NCI-H460 (cell line): Measurements from ENCODE around the gene NOL6. TPM values are rescaled to one million over a fixed set of nuclear protein-coding genes. Genes with fewer than 3 reads are reported as not detected.
"Not testable (repeated sequence)": the region's sequence is repeated elsewhere in the genome, so short reads cannot be mapped to it uniquely, and the experiment has no call there.

Experiments
- DNase-seq: peaks from one replicate; pipeline ENCODE4 v3.0.0-alpha.2; 2016; ENCODE audit warnings: low read depth; ENCODE audit errors: extremely low read depth
- polyA plus RNA-seq: library from polyadenylated mRNA; depleted of rRNA; stranded (reverse); fragments of >200 nt; gene quantifications from 2 replicates; pipeline ENCODE4 v1.2.3, GENCODE V29; 2014; cell fraction: nucleus; rRNA removed
- total RNA-seq: library from RNA; depleted of rRNA; stranded (reverse); fragments of >200 nt; shearing (Covaris generic); gene quantifications from 2 replicates; pipeline ENCODE4 v1.2.3, GENCODE V29; 2014; rRNA removed

Gene NOL6
- total RNA-seq, result 21.1 and 23.7 TPM in 2 replicates
- polyA plus RNA-seq, result 54.1 and 54.6 TPM in 2 replicates

- DNase-seq, result peak; percentile 98
Measured at GRCh38 chr9:33473643-33474352, at the start of gene NOL6. Gene NOL6, minus strand, starts transcription at chr9:33473924. Its CDS starts 82 bp downstream, at chr9:33473842.

DNA sequence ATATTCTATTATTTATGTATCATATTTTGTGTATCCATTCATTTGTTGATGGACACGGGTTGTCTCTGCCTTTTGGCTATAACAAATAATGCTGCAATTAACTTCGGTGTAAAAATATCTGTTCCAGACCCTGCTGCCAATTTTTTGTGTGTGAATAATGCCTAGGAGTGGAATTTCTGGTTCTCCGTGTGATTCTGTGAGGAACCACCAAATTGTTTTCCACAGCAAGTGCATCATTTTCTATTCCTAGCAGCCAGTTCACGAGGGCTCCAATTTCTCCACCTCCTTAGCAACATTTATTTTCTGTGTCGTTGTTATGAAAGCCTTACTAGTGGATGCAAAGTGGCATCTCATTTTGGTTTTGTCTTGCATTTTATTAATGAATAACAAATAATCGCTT is 48.1 kb upstream of the NOL6 start:
- not testable (repeated sequence) for DNase-seq

DNA sequence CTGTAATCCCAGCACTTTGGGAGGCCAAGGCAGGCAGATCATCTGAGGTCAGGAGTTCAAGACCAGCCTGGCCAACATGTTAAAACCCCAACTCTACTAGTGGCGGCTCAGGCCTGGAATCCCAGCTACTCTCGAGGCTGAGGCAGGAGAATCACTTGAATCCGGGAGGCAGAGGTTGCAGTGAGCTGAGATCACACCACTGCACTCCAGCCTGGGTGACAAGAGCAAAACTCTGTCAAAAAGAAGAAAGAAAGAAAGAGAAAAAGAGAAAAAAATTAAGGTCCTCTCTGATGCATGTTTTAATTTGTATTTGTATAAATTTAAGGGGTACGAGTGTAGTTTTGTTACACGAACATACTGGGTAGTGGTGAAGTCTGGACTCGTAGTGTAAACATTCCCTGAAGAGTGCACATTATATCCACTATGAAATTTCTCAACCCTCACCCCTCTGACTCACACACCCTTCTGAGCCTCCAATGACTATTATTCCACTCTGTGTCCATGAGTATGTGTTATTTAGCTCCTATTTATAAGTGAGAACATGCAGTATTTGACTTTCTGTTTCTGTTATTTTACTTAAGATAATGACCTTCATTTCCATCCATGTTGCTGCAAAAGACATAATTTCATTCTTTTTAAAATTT is 44.3 kb upstream of the NOL6 start:
- DNase-seq, result not testable (repeated sequence)

DNA sequence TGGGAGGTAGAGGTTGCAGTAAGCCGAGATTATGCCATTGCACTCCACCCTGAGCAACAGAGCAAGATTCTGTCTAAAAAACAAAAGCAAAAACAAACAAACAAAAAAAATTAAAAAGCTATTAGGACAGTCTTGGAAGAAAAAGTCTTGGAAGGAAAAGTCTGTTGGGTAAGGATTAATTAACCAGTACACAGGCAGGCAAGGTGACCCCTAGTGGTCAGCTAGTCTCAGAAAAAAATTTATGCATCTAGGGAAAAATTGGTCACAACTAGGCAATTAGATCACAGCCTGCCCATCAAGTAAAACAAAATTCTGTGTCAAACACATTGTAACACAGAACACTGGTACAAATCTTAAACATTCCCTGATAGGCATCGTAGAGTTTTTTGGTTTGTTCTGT is 43.6 kb upstream of the NOL6 start:
- DNase-seq, result peak; percentile 46

DNA sequence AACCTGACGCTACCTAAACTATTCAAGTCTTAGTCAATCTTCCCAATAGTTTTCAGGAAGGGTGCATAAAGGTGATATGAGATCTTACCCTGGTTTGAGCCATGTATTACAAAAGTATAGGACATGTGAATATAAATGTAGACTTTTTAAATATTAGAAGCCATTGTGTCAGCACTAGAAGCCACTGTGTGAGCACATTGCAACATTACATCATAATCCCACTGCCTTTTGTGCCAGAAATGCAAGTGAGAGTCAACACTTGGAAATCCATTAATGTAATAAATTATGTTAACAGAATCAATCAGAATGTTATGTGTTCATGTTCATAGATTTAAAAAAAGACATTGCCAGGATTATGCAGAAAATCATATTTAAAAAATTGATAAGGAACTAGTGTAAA is 42.7 kb upstream of the NOL6 start:
- not testable (repeated sequence) for DNase-seq

DNA sequence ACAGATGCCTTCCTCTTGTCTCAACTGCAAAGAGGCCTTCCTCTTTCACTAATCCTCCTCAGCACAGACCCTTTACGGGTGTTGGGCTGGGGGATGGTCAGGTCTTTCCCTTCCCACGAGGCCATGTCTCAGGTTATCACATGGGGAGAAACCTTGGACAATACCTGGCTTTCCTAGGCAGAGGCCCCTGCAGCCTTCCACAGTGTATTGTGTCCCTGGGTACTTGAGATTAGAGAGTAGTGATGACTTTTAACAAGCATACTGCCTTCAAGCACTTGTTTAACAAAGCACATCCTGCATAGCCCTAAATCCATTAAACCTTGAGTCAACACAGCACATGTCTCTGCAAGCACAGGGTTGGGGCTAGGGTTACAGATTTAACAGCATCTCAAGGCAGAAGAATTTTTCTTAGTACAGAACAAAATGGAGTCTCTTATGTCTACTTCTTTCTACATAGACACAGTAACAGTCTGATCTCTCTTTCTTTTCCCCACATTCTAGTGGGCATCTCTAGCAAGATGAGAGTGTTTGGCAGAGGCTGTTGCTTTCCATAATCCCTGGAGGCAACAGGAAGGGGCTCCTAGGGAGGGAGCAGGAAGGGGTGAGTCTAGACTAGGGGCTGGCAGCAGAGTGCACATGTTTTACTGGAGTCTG is 41.7 kb upstream of the NOL6 start:
- not testable (repeated sequence) for DNase-seq

DNA sequence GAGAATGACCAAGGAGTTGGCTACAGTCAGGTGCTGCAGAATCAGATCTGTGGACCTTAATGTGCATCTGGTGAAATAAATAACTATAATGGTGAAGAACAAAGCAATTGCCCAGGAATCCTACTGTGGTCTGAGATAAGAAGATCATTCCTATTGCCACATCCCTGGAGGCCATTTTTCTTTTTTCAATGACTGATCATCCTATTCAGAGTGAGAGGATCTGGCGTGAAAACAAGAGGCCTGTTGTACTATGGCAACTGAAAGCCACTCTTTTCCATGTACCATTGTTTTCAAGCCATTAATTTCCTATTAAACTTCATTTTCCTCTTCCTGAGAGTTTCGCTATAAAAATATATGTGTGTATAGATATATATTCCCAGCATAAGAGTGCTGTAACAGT is 38.8 kb upstream of the NOL6 start:
- not testable (repeated sequence) for DNase-seq

DNA sequence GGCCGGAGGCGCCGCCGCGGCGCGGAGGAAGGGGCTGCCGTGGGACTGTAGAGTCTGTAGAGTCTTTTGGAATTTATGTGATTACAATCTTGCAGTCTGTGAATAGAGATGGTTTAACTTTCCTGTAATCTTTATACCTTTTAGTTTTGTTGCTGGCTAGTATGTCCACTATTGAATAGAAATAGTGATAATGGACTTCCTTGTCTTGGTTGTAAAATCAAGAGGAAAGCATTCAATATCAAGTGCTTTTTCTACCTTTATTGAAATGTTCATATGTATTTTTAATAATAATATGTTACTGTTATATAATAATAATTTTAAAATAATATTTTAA is 37.4 kb upstream of the NOL6 start:
- not testable (repeated sequence) for DNase-seq

- DNase-seq, result no peak
Measured at GRCh38 chr9:33510262-33511183, 36.8 kb upstream of the NOL6 start.

GRCh38 chr9:33506626-33507370 is 33.1 kb upstream of the NOL6 start:
- DNase-seq, result no peak

DNA sequence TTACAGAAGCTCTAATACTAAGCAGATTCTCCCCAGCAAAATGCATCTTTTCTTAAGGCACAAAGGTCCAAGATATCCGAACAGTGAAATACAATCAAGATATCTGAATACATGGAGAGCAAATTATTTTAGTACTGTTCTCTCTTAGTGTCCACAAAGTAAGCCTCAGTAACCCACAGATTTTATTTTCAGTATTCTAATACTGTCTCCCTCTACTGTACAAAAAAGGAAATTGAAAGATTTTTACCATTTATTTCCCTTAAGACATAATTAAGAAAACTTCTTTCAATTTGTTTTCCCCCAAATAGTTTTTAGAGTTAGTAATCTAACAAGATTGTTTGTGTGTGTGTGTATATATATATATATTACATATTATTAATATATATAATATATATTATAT is 24.7 kb upstream of the NOL6 start:
- no peak for DNase-seq

DNA sequence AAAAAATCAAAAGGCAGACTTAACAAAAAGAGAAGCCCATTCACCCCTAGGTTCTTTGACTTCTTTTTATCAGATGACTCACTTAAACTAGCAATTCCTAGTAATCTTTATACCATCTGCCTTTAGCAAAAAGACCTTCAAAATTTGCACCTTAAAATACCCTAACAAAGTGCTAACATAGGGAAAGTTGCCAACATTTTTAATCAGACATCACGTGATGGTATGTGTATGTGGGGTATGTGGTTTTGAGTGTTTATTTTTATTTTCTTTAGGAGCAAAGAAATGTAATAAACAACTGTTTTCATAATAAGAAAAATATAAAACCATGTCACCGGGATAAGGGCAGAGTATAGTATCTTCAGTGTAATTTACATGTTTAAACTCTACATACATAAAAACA is 20.1 kb upstream of the NOL6 start:
- not testable (repeated sequence) for DNase-seq

DNA sequence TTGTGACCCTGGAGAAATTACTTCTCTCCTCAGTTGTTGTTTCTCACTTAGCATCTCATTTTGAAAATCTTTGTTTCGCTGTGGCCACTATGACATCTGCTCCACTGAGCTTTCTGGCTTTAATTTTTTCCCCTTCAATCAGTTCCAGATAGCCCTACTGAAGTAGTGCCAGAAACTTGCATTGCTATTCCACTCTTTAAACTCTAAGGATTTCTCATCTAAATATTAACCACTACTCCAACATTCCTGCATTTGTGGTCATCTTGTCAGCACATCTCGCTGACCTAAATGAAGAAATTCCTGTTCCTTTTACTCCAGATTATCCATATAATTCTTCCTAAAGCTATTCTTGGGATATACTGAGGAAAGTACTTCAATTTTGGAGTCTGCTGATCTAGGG is 15.3 kb upstream of the NOL6 start:
- no peak for DNase-seq

GRCh38 chr9:33485312-33485711 is 11.6 kb upstream of the NOL6 start:
- DNase-seq, result not testable (repeated sequence)

DNA sequence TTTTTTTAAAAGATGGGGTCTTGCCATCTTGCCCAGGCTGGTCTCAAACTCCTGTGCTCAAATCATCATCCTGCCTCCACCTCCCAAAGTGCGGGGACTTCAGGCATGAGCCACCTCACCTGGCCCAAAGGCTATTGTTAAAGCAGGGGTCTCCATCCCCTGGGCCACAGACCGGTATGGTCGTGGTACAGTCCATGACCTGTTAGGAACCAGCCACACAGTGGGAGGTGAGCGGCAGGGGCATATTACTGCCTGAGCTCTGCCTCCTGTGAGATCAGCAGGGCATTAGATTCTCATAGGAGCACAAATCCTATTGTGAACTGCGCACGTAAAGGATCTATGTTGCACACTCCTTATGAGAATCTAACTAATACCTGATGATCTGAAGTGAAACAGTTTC is 7.3 kb upstream of the NOL6 start:
- no peak for DNase-seq

GRCh38 chr9:33480106-33480505 is 6.4 kb upstream of the NOL6 start:
- no peak for DNase-seq

DNA sequence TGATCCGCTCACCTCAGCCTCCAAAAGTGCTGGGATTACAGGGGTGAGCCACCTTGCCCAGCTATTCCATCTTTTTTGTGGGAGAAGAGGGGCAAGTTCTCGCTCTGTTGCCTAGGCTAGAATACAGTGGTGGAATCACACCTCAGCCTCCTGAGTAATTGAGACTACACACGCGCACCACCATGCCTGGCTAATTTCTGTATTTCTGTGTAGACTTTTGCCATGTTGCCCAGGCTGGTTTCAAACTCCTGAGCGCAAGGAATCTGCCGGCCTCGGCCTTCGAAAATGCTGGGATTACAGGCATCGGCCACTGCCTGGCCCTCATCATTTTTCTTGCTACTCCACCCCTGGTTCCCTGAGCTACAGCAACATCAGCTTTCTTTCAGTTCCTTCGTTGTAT is 2.8 kb upstream of the NOL6 start:
- no peak for DNase-seq

DNA sequence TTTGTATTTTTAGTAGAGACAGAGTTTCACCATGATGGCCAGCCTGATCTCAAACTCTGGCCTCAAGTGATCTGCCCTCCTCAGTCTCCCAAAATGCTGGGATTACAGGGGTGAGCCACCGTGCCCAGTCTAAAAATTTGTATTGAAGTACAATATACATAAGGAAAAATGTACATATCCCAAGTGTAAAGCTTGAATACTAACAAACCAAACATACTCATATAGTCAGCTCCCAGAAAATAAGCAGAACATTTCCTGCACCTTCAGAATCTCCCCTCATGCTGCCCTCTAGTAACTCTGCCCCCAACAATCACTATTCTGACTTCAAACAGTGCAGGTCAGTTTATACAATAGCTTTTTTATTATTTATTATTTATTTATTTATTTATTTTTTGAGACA is 1.6 kb upstream of the NOL6 start:
- DNase-seq, result no peak

DNA sequence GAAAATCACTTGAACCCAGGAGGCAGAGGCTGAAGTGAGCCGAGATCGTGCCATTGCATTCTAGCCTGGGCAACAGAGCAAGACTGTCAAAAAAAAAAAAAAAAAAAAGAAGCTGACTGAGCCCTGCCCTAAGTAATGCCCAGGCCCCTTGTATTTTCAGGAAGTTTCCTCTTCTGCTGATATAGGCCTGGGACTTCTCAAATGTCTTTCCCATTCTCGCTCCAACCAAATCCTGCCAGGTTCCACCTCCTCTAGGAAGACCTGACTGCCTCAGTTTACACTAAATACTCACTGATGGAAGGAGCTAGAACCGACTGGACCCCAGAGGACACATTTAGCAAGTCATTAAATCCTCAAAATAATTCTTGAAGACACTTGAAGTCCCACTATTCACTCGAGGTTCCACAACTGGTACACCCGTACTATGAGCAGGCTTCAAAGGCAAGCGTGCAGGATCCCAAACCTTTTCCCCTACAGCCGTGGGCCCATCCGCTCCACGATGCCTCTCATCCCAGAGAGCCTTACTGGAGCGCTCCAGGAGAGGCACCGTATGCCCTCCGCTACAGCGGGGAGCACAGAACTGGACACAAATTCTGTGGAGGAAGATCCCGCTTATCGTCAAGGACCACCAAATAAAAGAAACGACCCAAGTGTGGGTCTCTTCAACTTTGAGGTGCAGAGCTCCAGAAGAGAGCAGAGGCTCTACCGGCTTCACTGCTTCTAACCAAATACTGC is 676 bp downstream of the NOL6 start:
- no peak for DNase-seq
